Ishikawa (cell line): ENCODE results near the gene PSME2.

Source experiments
- CEBPB ChIP-seq: IDR thresholded peaks from 2 replicates; pipeline ENCODE4 v1.6.1; 2012
- CREB1 ChIP-seq: IDR thresholded peaks from 2 replicates; pipeline ENCODE4 v1.6.1; 2012; ENCODE audit warnings: low read depth
- EGR1 ChIP-seq: IDR thresholded peaks from 2 replicates; pipeline ENCODE4 v1.6.1; 2012
- EP300 ChIP-seq: IDR thresholded peaks from 2 replicates; pipeline ENCODE4 v1.6.1; 2012; ENCODE audit warnings: borderline replicate concordance
- FOXM1 ChIP-seq: IDR thresholded peaks from 2 replicates; pipeline ENCODE4 v1.6.1; 2012; ENCODE audit warnings: low read depth, borderline replicate concordance
- MAX ChIP-seq: IDR thresholded peaks from 2 replicates; pipeline ENCODE4 v1.6.1; 2012
- NFIC ChIP-seq: IDR thresholded peaks from 2 replicates; pipeline ENCODE4 v1.6.1; 2012
- RAD21 ChIP-seq: IDR thresholded peaks from 2 replicates; pipeline ENCODE4 v1.6.1; 2012; ENCODE audit warnings: low read depth
- REST ChIP-seq: IDR thresholded peaks from 2 replicates; pipeline ENCODE4 v1.6.1; 2012; ENCODE audit warnings: low read depth, mild to moderate bottlenecking
- TAF1 ChIP-seq: IDR thresholded peaks from 2 replicates; pipeline ENCODE4 v1.6.1; 2012; ENCODE audit warnings: low read depth, mild to moderate bottlenecking
- TCF12 ChIP-seq: IDR thresholded peaks from 2 replicates; pipeline ENCODE4 v1.6.1; 2012; ENCODE audit warnings: low read depth
- TEAD4 ChIP-seq: IDR thresholded peaks from 2 replicates; pipeline ENCODE4 v1.6.1; 2012
- USF1 ChIP-seq: IDR thresholded peaks from 2 replicates; pipeline ENCODE4 v1.6.1; 2012
- YY1 ChIP-seq: IDR thresholded peaks from 2 replicates; pipeline ENCODE4 v1.6.1; 2012; ENCODE audit warnings: low read depth
- ZBTB7A ChIP-seq: IDR thresholded peaks from 2 replicates; pipeline ENCODE4 v1.6.1; 2012; ENCODE audit warnings: low read depth

The PSME2 gene, protein sequence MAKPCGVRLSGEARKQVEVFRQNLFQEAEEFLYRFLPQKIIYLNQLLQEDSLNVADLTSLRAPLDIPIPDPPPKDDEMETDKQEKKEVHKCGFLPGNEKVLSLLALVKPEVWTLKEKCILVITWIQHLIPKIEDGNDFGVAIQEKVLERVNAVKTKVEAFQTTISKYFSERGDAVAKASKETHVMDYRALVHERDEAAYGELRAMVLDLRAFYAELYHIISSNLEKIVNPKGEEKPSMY

DNA sequence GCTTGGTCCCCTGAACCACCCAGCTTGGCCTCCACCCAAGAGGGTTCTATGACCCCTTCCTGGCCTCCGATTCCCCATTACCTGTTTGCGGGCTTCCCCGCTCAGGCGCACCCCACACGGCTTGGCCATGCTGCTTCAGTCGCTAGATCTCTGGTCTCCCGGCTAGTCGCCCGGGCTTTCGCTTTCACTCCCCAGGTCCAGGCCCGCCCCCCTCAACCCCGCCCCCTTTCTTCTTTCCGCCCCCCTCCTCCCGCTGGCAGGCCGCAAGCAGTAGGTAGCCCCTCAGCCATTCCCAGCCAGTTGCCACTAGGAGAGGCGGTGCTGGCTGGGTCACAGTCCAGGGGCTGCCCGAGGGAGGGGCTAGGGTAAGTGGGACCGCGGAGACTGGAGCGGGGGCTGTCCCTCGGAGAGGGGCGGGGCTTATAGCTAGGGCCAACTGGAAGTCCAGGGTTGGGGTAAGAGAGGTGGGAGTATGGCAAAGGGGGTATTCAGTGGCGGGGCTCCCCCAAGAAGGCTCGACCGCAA lies at the start of gene PSME2:
TSS of gene PSME2 (minus strand) at position 158 of the 525 bp plus-strand sequence. CDS start at position 129, 29 bp downstream.
- TF ChIP-seq NFIC (no peak), REST (no peak), TAF1 (peak; percentile 33; the same call in 1 of the 2 replicates), EGR1 (no peak), RAD21 (no peak), TEAD4 (0 out of 2 replicates have a peak, but pooled peaks have one; percentile 4), CEBPB (no peak), FOXM1 (no peak), CREB1 (no peak), USF1 (no peak), EP300 (no peak), MAX (no peak; the same call in 1 of the 2 replicates), YY1 (no peak), ZBTB7A (no peak), TCF12 (no peak)

DNA sequence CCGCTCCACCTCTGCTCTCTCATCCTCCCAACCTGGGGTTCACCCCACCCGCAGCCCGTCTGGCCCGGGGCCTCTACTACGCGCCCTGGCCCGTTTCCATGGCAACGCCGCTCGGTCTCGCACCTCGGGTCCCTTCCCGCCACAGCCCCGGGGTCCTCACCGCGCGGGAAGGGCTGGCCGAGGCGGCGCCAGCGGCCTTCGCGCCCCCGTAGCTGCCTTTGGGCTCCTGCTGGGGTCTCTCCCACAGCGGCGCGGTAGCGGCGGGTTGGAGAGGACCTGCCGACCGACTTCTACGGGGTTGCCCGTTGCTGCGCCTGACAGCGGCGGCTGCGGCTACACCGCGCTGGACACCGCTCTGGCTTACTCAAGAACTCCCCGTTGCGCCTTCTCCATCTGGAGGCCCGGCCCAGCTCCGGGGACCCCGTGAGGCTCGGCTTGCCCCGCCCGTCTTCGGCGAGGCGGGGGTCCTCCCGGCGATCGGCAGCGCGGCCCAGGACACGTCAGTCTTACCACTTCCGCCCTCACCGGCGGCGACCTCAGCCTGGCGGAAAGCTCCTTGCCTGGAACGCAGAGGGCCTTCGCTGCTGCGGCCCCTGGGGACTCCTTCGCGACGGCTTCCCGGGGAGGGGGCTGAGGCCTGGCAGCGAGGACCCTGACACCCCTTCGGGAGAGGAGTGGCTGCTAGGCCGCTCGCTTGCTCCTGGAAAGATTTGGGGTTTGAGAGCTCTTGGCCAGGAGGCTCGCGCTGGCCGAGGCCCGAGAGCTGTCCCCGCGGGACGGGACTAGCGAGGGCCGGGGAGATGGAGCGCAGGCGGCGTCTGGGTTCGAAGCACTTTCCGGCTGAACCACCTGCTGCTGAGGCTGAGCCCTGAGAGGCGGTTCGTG lies 49.0 kb upstream of the PSME2 start, which contains the start of gene TM9SF1:
TSS of gene TM9SF1 (minus strand) at position 256 of the 885 bp plus-strand sequence. CDS start 422 bp downstream, outside the sequence.
- TF ChIP-seq CEBPB, result no peak
- peak; percentile 66; the same call in 1 of the 2 replicates for TF ChIP-seq TAF1
- TF ChIP-seq NFIC, result no peak; the same call in 1 of the 2 replicates
- TF ChIP-seq REST, result no peak
- no peak; the same call in 1 of the 2 replicates for TF ChIP-seq EGR1
- TF ChIP-seq ZBTB7A, result peak; percentile 37; the same call in 1 of the 2 replicates
- peak; percentile 51 for TF ChIP-seq TEAD4
- TF ChIP-seq USF1, result no peak
- TF ChIP-seq RAD21, result no peak
- 0 out of 2 replicates have a peak, but pooled peaks have one; percentile 27 for TF ChIP-seq FOXM1
- peak; percentile 99 for TF ChIP-seq MAX
- peak; percentile 77 for TF ChIP-seq CREB1
- TF ChIP-seq EP300, result no peak; the same call in 1 of the 2 replicates
- peak; percentile 66; the same call in 1 of the 2 replicates for TF ChIP-seq YY1
- TF ChIP-seq TCF12, result no peak

DNA sequence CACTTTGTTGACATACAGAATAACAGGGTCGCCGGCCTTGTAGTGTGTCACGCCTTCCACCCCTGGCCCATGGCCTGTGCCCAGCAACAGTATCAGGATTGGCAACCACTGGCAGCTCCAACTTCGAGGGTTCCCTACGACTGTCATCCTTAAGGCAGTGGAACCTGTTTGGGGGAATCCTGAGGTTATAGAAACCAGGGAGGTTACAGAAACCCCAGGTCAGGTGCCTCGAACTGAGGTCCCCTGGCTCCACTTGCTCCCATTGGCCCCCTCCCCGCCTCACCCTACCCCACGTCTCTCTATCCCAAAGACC lies 48.4 kb upstream of the PSME2 start:
- TF ChIP-seq FOXM1, result no peak
- TF ChIP-seq ZBTB7A, result no peak
- TF ChIP-seq TEAD4, result no peak
- no peak for TF ChIP-seq CEBPB
- TF ChIP-seq TCF12, result no peak
- no peak for TF ChIP-seq YY1
- TF ChIP-seq USF1, result no peak
- no peak for TF ChIP-seq RAD21
- no peak for TF ChIP-seq EGR1
- TF ChIP-seq MAX, result no peak
- no peak for TF ChIP-seq REST
- TF ChIP-seq NFIC, result no peak
- no peak for TF ChIP-seq TAF1
- TF ChIP-seq EP300, result no peak
- TF ChIP-seq CREB1, result no peak
